ENCODE data around the gene SLC6A9.

Gene SLC6A9

DNA sequence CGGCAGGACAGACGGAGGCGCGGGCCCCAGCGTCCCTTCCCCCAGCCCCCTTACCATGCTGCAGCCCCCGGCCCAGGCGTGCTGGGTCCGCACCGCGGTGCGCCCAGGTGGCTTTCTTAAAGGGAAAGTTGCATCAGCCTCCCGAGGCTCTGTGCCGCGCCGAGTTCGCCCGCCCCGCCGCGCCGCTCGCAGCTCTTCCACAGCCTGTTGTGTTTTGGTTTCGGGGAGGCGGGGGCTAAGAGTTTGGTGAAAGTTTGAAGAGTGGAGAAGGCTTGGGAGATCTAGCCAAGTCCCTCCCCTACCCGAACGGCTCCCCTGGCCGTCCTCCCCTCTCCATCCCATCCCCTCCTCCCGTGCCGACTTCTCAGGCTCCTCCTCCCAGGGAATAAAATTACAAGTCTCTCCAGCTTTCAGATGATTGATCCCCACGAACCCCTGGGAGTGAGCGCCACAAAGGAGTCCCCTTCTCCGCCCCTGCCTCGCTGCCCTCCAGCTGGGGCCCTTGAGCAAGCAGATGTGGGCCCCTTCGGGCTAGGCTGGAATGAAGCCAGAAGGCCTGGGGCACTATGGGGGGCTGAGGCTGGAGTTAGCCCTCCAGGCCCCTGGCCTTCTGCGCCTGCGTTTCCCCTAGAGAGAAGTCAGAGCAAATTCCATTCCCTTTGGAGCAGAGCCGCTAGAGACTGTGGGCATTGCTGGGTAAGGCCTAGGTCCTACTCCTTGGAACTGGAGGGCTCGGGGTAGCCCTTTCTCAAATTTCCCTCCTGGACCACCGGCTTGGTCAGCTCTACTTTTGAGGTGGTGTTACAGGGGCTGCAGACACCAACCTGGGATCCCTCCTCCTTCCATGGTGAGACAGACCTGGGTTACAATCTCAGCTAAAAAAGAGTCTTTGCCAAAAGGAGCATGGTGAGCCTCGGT is at the start of gene SLC6A9:
Gene SLC6A9, minus strand, starts transcription at position 211 of the 918 bp plus-strand sequence. CDS start 7,185 bp downstream, outside the sequence.
- DNase-seq, result no peak

- no peak for DNase-seq
Observed at GRCh38 chr1:44079566-44079965, 48.3 kb upstream of the SLC6A9 start.

- DNase-seq, result no peak
Observed at GRCh38 chr1:44078104-44078503, 46.8 kb upstream of the SLC6A9 start.

DNA sequence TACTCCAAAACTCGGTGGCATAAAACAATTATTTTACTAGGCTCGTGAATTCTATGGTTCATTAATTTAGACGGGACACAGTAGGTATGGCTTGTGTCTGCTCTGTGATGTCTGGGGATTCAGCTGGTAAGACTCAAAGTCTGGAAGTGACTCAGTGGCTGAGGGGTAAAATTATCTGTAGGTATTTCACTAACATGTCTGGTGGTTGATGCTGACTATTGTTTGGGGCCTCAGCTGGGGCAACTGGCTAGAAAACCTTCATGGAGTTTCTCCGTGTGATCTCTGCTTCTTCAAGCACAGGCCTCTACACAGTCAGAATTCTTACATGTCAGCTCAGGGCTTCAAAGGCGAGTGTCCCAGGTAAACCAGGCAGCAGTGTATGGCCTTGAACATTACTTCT is 46.2 kb upstream of the SLC6A9 start:
- DNase-seq, result no peak

DNA sequence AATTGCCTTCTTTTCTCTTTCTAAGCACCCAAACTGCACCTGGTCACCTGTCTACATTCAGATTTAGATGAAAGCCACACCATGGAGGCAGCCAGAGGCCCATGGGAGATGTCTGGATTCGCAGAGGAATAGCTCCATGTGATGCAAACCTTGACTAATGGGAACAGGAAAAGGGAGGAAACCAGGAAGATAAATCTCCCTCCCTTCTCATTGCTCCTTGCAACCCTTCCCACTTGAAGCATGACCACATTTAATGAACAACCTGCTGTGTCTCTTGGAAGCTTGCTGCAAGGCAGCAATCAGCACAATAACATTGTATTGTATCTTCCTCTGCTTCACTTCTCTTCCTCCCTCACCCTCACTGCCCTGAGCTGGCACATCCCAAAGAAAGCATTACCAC is 44.8 kb upstream of the SLC6A9 start:
- DNase-seq, result no peak

DNA sequence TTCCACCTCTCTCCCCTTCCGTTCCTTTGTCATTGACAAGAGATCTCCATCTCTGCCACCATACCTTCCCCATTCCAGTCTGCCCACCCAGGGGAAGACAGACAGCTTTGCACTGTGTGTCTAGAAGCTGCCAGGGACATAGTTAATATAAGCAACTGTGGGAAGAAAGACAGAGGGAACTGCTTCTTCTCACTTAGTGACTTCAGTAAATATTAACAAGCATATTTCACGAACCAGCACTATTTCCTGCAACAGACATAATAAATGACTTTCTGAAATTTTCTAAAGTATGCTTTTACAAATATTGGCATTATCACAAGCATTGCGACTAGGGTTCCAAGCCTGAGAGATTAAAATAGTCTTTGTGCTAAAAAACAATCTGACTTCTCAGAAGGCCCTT is 43.2 kb upstream of the SLC6A9 start:
- no peak for DNase-seq

GRCh38 chr1:44073528-44073927 is 42.3 kb upstream of the SLC6A9 start:
- no peak for DNase-seq

DNA sequence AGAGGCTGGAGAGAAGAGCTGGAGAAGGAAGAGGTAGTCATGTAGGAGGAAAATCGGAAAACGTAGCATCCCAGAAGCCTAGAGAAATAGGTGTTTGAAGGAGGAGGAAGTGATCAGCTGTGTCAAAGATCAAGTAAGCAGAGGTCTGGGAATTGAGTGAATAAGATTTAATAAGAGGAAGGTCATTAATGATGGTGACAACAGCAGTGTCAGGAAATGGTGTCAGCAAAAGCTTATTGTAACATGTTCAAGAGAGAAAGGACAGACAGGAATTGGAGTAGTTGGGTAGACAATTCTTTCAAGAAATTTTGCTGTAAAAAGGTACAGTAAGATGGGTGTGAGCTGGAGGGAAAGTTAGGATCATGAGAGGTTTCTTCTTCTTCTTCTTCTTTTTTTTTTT is 41.6 kb upstream of the SLC6A9 start:
- DNase-seq, result no peak

DNA sequence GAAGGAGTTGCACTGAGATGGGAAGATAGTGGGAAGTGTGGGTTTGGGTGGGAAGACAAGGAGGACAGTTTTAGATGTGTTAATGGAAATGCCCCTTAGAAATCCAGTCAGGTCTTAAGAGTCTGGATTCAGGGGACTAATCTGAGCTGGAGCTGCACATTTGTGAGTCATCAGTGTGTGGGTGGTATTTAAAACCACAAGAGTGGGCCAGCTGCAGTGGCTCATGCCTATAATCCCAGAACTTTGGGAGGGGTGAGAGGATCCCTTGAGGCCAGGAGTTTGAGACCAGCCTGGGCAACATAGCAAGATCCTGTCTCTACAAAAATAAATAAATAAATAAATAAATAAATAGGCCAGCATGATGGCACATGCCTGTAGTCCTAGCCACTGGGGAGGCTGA is 40.9 kb upstream of the SLC6A9 start:
- DNase-seq, result no peak

- no peak for DNase-seq
Observed at GRCh38 chr1:44071461-44071860, 40.2 kb upstream of the SLC6A9 start.

- DNase-seq, result no peak
Observed at GRCh38 chr1:44068442-44068921, 37.2 kb upstream of the SLC6A9 start.

GRCh38 chr1:44067266-44068250 is 36.3 kb upstream of the SLC6A9 start:
- DNase-seq, result no peak

DNA sequence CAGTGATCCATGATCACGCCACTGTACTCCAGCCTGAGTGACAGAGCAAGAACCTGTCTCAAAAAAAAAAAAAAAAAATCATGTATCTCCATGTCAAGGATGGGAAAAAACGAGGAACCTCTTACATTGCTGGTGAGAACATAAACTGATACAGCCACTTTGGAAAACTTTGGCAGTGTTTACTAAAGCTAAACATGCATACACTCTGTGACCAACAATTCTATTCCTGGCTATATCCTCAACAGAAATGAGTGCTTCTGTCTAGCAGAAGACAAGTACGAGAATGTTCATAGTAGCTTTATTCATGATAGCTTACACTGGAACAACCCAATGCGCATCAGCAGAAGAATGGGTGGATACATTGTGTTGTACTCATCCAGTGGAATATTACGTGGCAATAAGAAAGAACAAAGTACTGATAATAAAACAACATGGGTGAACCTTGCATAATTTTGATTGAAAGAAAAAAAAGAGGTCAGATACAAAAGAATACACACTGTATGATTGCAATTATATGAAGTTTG is 31.5 kb upstream of the SLC6A9 start:
- no peak for DNase-seq

DNA sequence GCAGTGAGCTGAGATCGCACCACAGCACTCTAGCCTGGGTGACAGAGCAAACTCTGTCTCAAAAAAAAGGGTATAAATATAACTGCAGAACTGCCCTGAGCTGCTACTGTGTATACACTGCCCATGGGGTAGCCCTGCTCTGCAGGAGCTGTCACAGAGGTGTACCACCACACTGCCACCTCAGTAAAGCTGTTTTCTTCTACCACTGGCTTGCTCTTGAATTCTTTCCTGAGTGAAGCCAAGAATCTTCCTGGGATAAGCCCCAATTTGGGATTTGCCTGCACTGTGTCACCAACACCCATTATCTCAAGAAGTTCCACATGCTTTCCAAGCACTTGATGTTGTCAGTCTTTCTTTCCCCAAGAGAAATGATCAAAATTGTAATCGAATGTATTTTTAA is 30.6 kb upstream of the SLC6A9 start:
- DNase-seq, result no peak

DNA sequence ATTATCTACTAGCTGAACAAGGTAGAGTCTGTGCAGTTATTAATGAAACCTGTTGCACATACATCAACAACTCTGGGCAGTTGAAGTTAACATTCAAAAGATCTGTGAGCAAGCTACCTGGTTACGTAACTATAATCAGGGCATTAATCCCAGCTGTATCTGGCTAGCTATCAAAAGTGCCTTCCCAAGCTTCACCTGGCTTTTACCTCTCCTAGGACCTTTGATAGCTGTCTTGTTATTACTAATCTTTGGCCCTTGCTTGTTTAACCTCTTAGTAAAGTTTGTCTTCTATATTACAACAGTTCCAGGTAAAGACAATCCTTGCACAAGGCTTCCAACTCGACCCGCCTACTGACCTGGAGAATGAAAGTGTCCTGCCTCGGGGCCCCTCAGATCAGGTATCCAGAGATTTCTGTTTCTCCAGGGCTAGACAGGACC is 29.6 kb upstream of the SLC6A9 start:
- DNase-seq, result no peak

- no peak for DNase-seq
Observed at GRCh38 chr1:44059664-44060355, 28.5 kb upstream of the SLC6A9 start.

DNA sequence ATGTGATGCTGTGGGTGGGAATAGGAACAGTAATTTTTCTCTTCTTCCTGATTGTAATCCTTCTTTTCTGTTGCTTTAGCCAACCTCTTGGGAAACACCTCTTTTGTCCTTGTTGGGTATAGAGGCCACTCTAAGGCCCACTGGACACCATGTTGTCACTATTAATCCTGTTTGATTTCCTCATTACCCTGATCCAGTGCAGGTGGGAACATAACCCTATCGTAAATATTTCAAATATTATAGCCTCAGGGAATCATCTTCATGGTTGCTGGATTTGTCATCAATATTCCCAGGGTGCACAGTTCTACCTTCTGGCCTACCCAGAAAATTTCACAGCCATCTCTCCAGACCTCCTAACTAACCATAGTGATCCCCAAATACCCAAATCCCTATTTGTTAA is 27.9 kb upstream of the SLC6A9 start:
- DNase-seq, result no peak

DNA sequence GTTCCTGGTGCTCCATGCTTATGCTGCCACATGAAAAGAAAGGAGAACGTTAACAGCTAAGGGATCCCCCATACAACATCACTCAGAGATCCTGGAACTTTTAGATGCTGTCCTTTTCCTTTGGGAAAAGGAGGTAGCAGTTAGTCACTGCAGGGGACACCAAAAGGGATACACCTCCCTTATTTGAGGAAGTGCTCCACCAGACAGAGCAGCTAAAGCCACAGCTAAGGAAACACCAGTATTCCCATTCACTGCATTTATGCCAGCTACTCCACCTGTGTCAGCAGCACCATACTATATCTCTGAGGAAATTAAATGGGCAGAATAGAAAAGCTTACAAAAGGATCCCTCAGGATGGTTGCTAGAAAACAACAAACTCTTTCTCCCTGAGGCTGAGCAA is 26.0 kb upstream of the SLC6A9 start:
- DNase-seq, result no peak

DNA sequence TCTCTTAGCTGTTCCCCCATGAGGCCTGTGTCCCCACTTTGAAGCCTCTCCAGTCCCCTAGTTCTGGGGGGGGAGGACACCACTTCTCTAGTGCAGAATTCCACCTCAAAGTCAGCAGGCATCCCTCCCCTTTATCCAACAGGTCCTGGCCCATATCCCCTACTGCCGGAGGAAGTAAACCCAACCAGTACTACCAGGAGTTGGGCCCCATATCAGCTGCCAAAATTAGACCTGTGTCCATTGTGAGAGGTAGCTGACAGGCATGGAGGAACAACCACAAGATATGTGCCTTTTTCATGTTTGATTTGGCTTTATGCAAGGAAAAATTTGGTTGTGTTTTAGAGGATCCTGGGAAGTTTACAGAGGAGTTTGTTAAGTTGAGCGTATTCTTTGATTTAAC is 22.1 kb upstream of the SLC6A9 start:
- no peak for DNase-seq

- DNase-seq, result no peak
Observed at GRCh38 chr1:44050261-44050660, 19.0 kb upstream of the SLC6A9 start.

DNA sequence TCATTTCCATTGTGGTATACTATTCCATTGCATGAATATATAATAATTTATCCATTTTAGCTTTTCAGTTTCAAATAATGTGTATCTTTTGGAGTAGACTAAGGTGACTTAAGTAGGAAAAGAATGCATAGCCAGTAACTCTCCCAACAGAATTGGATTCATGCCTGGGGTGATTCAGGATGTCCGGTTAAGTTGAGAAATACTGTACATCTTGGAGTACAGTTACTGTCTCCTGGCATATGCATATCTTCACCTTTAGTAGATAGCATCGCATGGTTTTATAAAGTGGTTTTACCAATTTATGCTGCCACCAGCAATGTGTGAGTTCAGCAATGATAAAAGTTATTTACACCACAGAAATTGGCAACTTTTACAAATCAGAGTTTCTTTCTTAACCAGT is 18.6 kb upstream of the SLC6A9 start:
- DNase-seq, result no peak

- no peak for DNase-seq
Observed at GRCh38 chr1:44048532-44049215, 17.4 kb upstream of the SLC6A9 start.
